Ascending aorta (tissue), 2 donors: ENCODE data around the gene STEAP4. TPM values are rescaled to one million over a fixed set of nuclear protein-coding genes. Genes with fewer than 3 reads are reported as not detected.

ENCODE experiments used
- DNase-seq, 2 donors: peaks; one replicate each; pipeline ENCODE4 v3.0.0-alpha.2; 2019; ENCODE audit warnings: low spot score in 2 of 2
- H3K27ac ChIP-seq, 2 donors: fragments of 200-600 bp; sonication (generic); one replicate each; pipeline ENCODE4 v1.5.1; 2016 to 2017; ENCODE audit warnings: mild to moderate bottlenecking in 1 of 2
- H3K27me3 ChIP-seq: fragments of 200-600 bp; sonication (generic); one replicate; pipeline ENCODE4 v1.5.1; 2017
- H3K36me3 ChIP-seq, 2 donors: fragments of 200-600 bp; sonication (generic); one replicate each; pipeline ENCODE4 v1.5.1; 2016
- H3K4me1 ChIP-seq, 2 donors: fragments of 200-600 bp; sonication (generic); one replicate each; pipeline ENCODE4 v1.5.1; 2016 to 2017; ENCODE audit warnings: mild to moderate bottlenecking in 1 of 2
- H3K4me3 ChIP-seq, 2 donors: fragments of 200-600 bp; sonication (generic); one replicate each; pipeline ENCODE4 v1.5.1; 2016 to 2017; ENCODE audit warnings: mild to moderate bottlenecking in 1 of 2
- H3K9me3 ChIP-seq, 2 donors: fragments of 200-600 bp; sonication (generic); one replicate each; pipeline ENCODE4 v1.5.1; 2016
- CTCF ChIP-seq, 3 experiments: fragments of 200-600 bp in 2 of 3; fragments of 450-650 bp in 1 of 3; sonication (generic) in 2 of 3; IDR thresholded peaks; one replicate each; pipeline ENCODE4 v1.5.1; 2016 to 2019; ENCODE audit warnings: antibody characterized with exemption in 3 of 3, mild to moderate bottlenecking in 1 of 3, moderate library complexity in 1 of 3
- intact Hi-C: fragments of 100-400 bp; cut with DNase I; formaldehyde crosslinking; loops from one replicate; pipeline ENCODE4 v1.15.1; 2023
- total RNA-seq: library from RNA; depleted of rRNA; stranded (reverse); fragments of >200 nt; gene quantifications from one replicate; pipeline ENCODE4 v1.1.0, GENCODE V29; 2016

Gene STEAP4
- total RNA-seq, 1 donor from 2014 or later: 211 TPM

GRCh38 chr7:88243345-88243909 is 63.3 kb downstream of the STEAP4 start:
- no peaks in the 10 kb centered on the region for H3K4me1 ChIP-seq
- no peak for DNase-seq
- intact Hi-C loops: loop anchor here (5.0 kb wide), 1 partner anchor 114 kb away; no protein-coding TSS in a partner anchor
- TF ChIP-seq CTCF (IDR thresholded peaks at IDR 0.05): peak; percentile 20 to 55 (median 36)
- no peaks in the 10 kb centered on the region for H3K9me3 ChIP-seq
- no peak overlapping the region for H3K4me3 ChIP-seq
- no peaks in the 10 kb centered on the region for H3K27me3 ChIP-seq
- no peak overlapping the region for H3K27ac ChIP-seq
- H3K36me3 ChIP-seq: no peaks in the 10 kb centered on the region

GRCh38 chr7:88239852-88240251 is 66.8 kb downstream of the STEAP4 start:
- Histone ChIP-seq H3K27me3 (no peaks in the 10 kb centered on the region), H3K27ac (no peak overlapping the region), H3K4me1 (no peaks in the 10 kb centered on the region), H3K9me3 (no peaks in the 10 kb centered on the region), H3K4me3 (no peak overlapping the region), H3K36me3 (no peaks in the 10 kb centered on the region)
- no peak for DNase-seq
- intact Hi-C loops: loop anchor here (5.0 kb wide), 1 partner anchor 117 kb away; no protein-coding TSS in a partner anchor
- TF ChIP-seq CTCF (IDR thresholded peaks at IDR 0.05): no peak

- no peak for DNase-seq
- Histone ChIP-seq H3K9me3 (peaks cover 0 to 4% of the 10 kb centered on the region in 2 donors), H3K4me3 (no peak overlapping the region), H3K27me3 (no peaks in the 10 kb centered on the region), H3K4me1 (no peaks in the 10 kb centered on the region), H3K36me3 (no peaks in the 10 kb centered on the region), H3K27ac (no peak overlapping the region)
- TF ChIP-seq CTCF (IDR thresholded peaks at IDR 0.05): no peak
- intact Hi-C loops: no loop called here
Measured at GRCh38 chr7:88233828-88234227, 72.9 kb downstream of the STEAP4 start.

- no peak overlapping the region for H3K27ac ChIP-seq
- no peaks in the 10 kb centered on the region for H3K4me1 ChIP-seq
- no peaks in the 10 kb centered on the region for H3K27me3 ChIP-seq
- no peak overlapping the region for H3K4me3 ChIP-seq
- intact Hi-C loops: no loop called here
- no peaks in the 10 kb centered on the region for H3K36me3 ChIP-seq
- no peak for DNase-seq
- no peak for TF ChIP-seq CTCF (IDR thresholded peaks at IDR 0.05)
- peaks cover 0 to 4% of the 10 kb centered on the region in 2 donors for H3K9me3 ChIP-seq
Measured at GRCh38 chr7:88230646-88231045, 76.0 kb downstream of the STEAP4 start.

GRCh38 chr7:88229302-88229995 is 77.2 kb downstream of the STEAP4 start:
- H3K9me3 ChIP-seq: peaks cover 0 to 4% of the 10 kb centered on the region in 2 donors
- intact Hi-C loops: no loop called here
- H3K4me1 ChIP-seq: no peaks in the 10 kb centered on the region
- H3K36me3 ChIP-seq: no peaks in the 10 kb centered on the region
- no peak for DNase-seq
- no peak for TF ChIP-seq CTCF (IDR thresholded peaks at IDR 0.05)
- no peak overlapping the region for H3K4me3 ChIP-seq
- no peak overlapping the region for H3K27ac ChIP-seq
- no peaks in the 10 kb centered on the region for H3K27me3 ChIP-seq
